Coronary artery (tissue), 2 donors: ENCODE measurements around the gene CAPN2.

Source experiments
- DNase-seq: peaks from one replicate; pipeline ENCODE4 v3.0.0-alpha.2; 2017; ENCODE audit warnings: low spot score
- H3K27ac ChIP-seq, 2 donors: fragments of 200-600 bp; sonication (generic); one replicate each; pipeline ENCODE4 v1.5.1; 2016 to 2019
- H3K4me3 ChIP-seq: fragments of 200-600 bp; sonication (generic); 2 replicates; pipeline ENCODE4 v1.5.1; 2016; ENCODE audit warnings: mild to moderate bottlenecking, moderate library complexity
- CTCF ChIP-seq: fragments of 200-600 bp; sonication (generic); IDR thresholded peaks from one replicate; pipeline ENCODE4 v1.5.1; 2019; ENCODE audit warnings: antibody characterized with exemption

Gene CAPN2

GRCh38 chr1:223702735-223703667 is 9.3 kb upstream of the CAPN2 start:
- TF ChIP-seq CTCF, result no peak
- DNase-seq, result no peak
- Histone ChIP-seq H3K4me3 (no peak overlapping the region), H3K27ac (peak overlapping the region; percentile 54 to 59)

- DNase-seq, result no peak
- H3K4me3 ChIP-seq, result no peak overlapping the region
- TF ChIP-seq CTCF, result no peak
- peak overlapping the region; percentile 54 to 59 for H3K27ac ChIP-seq
Measured at GRCh38 chr1:223703668-223704013, 8.7 kb upstream of the CAPN2 start.

GRCh38 chr1:223704921-223705878 is 7.1 kb upstream of the CAPN2 start:
- no peak for DNase-seq
- Histone ChIP-seq H3K4me3 (peak overlapping the region; percentile 38), H3K27ac (peak overlapping the region; percentile 77 to 93)
- no peak for TF ChIP-seq CTCF

- Histone ChIP-seq H3K4me3 (no peak overlapping the region), H3K27ac (peak overlapping the region; percentile 77 to 93)
- no peak for DNase-seq
- TF ChIP-seq CTCF, result no peak
Measured at GRCh38 chr1:223706077-223706973, 6.0 kb upstream of the CAPN2 start.

GRCh38 chr1:223707256-223708000 is 4.9 kb upstream of the CAPN2 start:
- no peak for TF ChIP-seq CTCF
- Histone ChIP-seq H3K27ac (peak overlapping the region; percentile 77 to 93), H3K4me3 (peak overlapping the region; percentile 36)
- DNase-seq, result peak; percentile 91

- peak overlapping the region; percentile 77 to 93 for H3K27ac ChIP-seq
- H3K4me3 ChIP-seq, result no peak overlapping the region
- DNase-seq, result no peak
- no peak for TF ChIP-seq CTCF
Measured at GRCh38 chr1:223708001-223708359, 4.4 kb upstream of the CAPN2 start.
